ENCODE measurements around the gene POLRMT. TPM values are rescaled to one million over a fixed set of nuclear protein-coding genes. Genes with fewer than 3 reads are reported as not detected.
"Not testable (repeated sequence)": the region's sequence is repeated elsewhere in the genome, so short reads cannot be mapped to it uniquely, and the experiment has no call there.

The POLRMT gene
- total RNA-seq, 1 donor from 2014 or later = 35.5 TPM

GRCh38 chr19:676339-677105 is 43.2 kb upstream of the POLRMT start, which contains the start of gene FSTL3:
Gene FSTL3 (plus strand): TSS chr19:676392. CDS start chr19:676424, 32 bp downstream.
- peaks cover 32% of the 10 kb centered on the region for H3K4me1 Mint-ChIP-seq (ENCODE audit: low read depth)
- H3K9me3 Mint-ChIP-seq (ENCODE audit: low read depth) = no peaks in the 10 kb centered on the region
- H3K4me3 Mint-ChIP-seq (ENCODE audit: unreplicated experiment) = peak within 1 kb of the TSS; percentile 75
- H3K27ac Mint-ChIP-seq (ENCODE audit: unreplicated experiment) = peak within 1 kb of the TSS; percentile 95
- H3K36me3 Mint-ChIP-seq (ENCODE audit: low read depth) = peaks cover 4% of the 10 kb centered on the region
- H3K27me3 Mint-ChIP-seq (ENCODE audit: low read depth) = no peaks in the 10 kb centered on the region
- no peak for TF ChIP-seq CTCF (IDR thresholded peaks at IDR 0.05)
- peak; percentile 86 for DNase-seq (ENCODE audit: low spot score)

- peak; percentile 72 for DNase-seq (ENCODE audit: low spot score)
- peak overlapping the region; percentile 64 for H3K4me3 Mint-ChIP-seq (ENCODE audit: unreplicated experiment)
- H3K4me1 Mint-ChIP-seq (ENCODE audit: low read depth) = peaks cover 32% of the 10 kb centered on the region
- no peak for TF ChIP-seq CTCF (IDR thresholded peaks at IDR 0.05)
- H3K9me3 Mint-ChIP-seq (ENCODE audit: low read depth) = no peaks in the 10 kb centered on the region
- no peaks in the 10 kb centered on the region for H3K27me3 Mint-ChIP-seq (ENCODE audit: low read depth)
- H3K36me3 Mint-ChIP-seq (ENCODE audit: low read depth) = peaks cover 4% of the 10 kb centered on the region
- peak overlapping the region; percentile 63 for H3K27ac Mint-ChIP-seq (ENCODE audit: unreplicated experiment)
Measured at GRCh38 chr19:676007-676338, 42.6 kb upstream of the POLRMT start.

- Mint-ChIP-seq H3K36me3 (ENCODE audit: low read depth) (peaks cover 4% of the 10 kb centered on the region), H3K27ac (ENCODE audit: unreplicated experiment) (no peak overlapping the region), H3K9me3 (ENCODE audit: low read depth) (no peaks in the 10 kb centered on the region), H3K4me1 (ENCODE audit: low read depth) (peaks cover 28% of the 10 kb centered on the region), H3K27me3 (ENCODE audit: low read depth) (no peaks in the 10 kb centered on the region), H3K4me3 (ENCODE audit: unreplicated experiment) (no peak overlapping the region)
- no peak for DNase-seq (ENCODE audit: low spot score)
- TF ChIP-seq CTCF (IDR thresholded peaks at IDR 0.05) = no peak
Measured at GRCh38 chr19:674282-675151, 41.2 kb upstream of the POLRMT start.

GRCh38 chr19:670609-671075 is 37.3 kb upstream of the POLRMT start:
- TF ChIP-seq CTCF (IDR thresholded peaks at IDR 0.05) = peak; percentile 11
- Mint-ChIP-seq H3K4me1 (ENCODE audit: low read depth) (peaks cover 16% of the 10 kb centered on the region), H3K4me3 (ENCODE audit: unreplicated experiment) (no peak overlapping the region), H3K36me3 (ENCODE audit: low read depth) (no peaks in the 10 kb centered on the region), H3K27ac (ENCODE audit: unreplicated experiment) (no peak overlapping the region), H3K9me3 (ENCODE audit: low read depth) (no peaks in the 10 kb centered on the region), H3K27me3 (ENCODE audit: low read depth) (no peaks in the 10 kb centered on the region)
- DNase-seq (ENCODE audit: low spot score) = no peak

- DNase-seq (ENCODE audit: low spot score); H3K27me3 Mint-ChIP-seq (ENCODE audit: low read depth); H3K9me3 Mint-ChIP-seq (ENCODE audit: low read depth); H3K36me3 Mint-ChIP-seq (ENCODE audit: low read depth); H3K4me3 Mint-ChIP-seq (ENCODE audit: unreplicated experiment): not testable (repeated sequence)
- H3K27ac Mint-ChIP-seq (ENCODE audit: unreplicated experiment) = peak overlapping the region; percentile 46
- peaks cover 22% of the 10 kb centered on the region for H3K4me1 Mint-ChIP-seq (ENCODE audit: low read depth)
Measured at GRCh38 chr19:668675-669434, 35.5 kb upstream of the POLRMT start.

- DNase-seq (ENCODE audit: low spot score); H3K36me3 Mint-ChIP-seq (ENCODE audit: low read depth); H3K9me3 Mint-ChIP-seq (ENCODE audit: low read depth); H3K4me3 Mint-ChIP-seq (ENCODE audit: unreplicated experiment); H3K27me3 Mint-ChIP-seq (ENCODE audit: low read depth); H3K27ac Mint-ChIP-seq (ENCODE audit: unreplicated experiment): not testable (repeated sequence)
- H3K4me1 Mint-ChIP-seq (ENCODE audit: low read depth) = peaks cover 28% of the 10 kb centered on the region
Measured at GRCh38 chr19:666985-667573, 33.7 kb upstream of the POLRMT start.

Data from chondrocyte (in vitro differentiated cells).